HCT116 (cell line): ENCODE measurements around the gene EBPL. TPM values are rescaled to one million over a fixed set of nuclear protein-coding genes. Genes with fewer than 3 reads are reported as not detected.

Source experiments
- ATAC-seq: fragments of 200-7000 bp; cut with Tn5 transposase; 2 replicates; pipeline ENCODE4 v1.9.1; 2020; ENCODE audit warnings: mild to moderate bottlenecking, moderate library complexity
- BruUV-seq: library from RNA; stranded (reverse); fragments of 400-500 nt; replicated peaks from 2 replicates; lab custom pipeline; 2021; lab: Mats Ljungman, UMichigan
- CTCF ChIA-PET: fragments of 300-600 bp; sonication (Branson Sonifier 250); formaldehyde crosslinking; loops from one replicate; lab custom pipeline; 2021; ENCODE audit warnings: antibody characterized with exemption; lab: Charles Lee
- POLR2A ChIA-PET: fragments of 300-600, 350-600 bp; sonication (Branson Sonifier 250); formaldehyde crosslinking; loops from one replicate; lab custom pipeline; 2021; ENCODE audit warnings: antibody characterized with exemption; lab: Charles Lee
- RAD21 ChIA-PET, 2 experiments: fragments of 300-600 bp; sonication (Branson Sonifier 250); formaldehyde crosslinking; loops; one replicate each; lab custom pipeline; 2023; ENCODE audit warnings: low total read pairs in 2 of 2; ENCODE audit not compliant: uncharacterized antibody in 2 of 2, unreplicated experiment in 2 of 2, low non-redundant PET in 1 of 2; lab: Charles Lee
- DNase-seq: peaks from one replicate; pipeline ENCODE4 v3.0.0-alpha.2; 2010; ENCODE audit warnings: low read depth, low spot score
- H2AFZ ChIP-seq: fragments of 200-600 bp; shearing (Covaris generic), sonication (generic); 2 replicates; pipeline ENCODE4 v1.6.1; 2017; ENCODE audit warnings: low read depth, mixed run types, mixed read lengths, antibody characterized with exemption, low read length; ENCODE audit not compliant: poor library complexity, severe bottlenecking
- H3K27ac ChIP-seq: 2 replicates; pipeline ENCODE4 v1.5.1; 2012; ENCODE audit warnings: low read depth, low read length
- H3K27me3 ChIP-seq: fragments of 200-600 bp; sonication (generic); 2 replicates; pipeline ENCODE4 v1.6.1; 2016; ENCODE audit warnings: mixed run types, low read length, mixed read lengths; ENCODE audit not compliant: insufficient read depth
- H3K36me3 ChIP-seq, 2 experiments: fragments of 200-500 bp in 1 of 2; fragments of 200-600 bp in 1 of 2; sonication (Bioruptor generic) in 1 of 2; sonication (generic) in 1 of 2; 2 replicates each; pipeline versions ENCODE4 v1.5.1 to v1.6.1; 2014 to 2016; ENCODE audit warnings: low read length in 2 of 2, inconsistent platforms in 1 of 2, mixed read lengths in 1 of 2, mixed run types in 1 of 2; ENCODE audit not compliant: insufficient read depth in 2 of 2, control insufficient read depth in 1 of 2
- H3K4me1 ChIP-seq, 2 experiments: fragments of 200-600 bp in 1 of 2; sonication (generic) in 1 of 2; 2 replicates each; pipeline versions ENCODE4 v1.5.1 to v1.6.1; 2012 to 2017; ENCODE audit warnings: low read length in 2 of 2, inconsistent platforms in 1 of 2, mild to moderate bottlenecking in 1 of 2, mixed read lengths in 1 of 2, mixed run types in 1 of 2, moderate library complexity in 1 of 2; ENCODE audit not compliant: insufficient read depth in 2 of 2, control insufficient read depth in 1 of 2
- H3K4me2 ChIP-seq: fragments of 200-600 bp; sonication (generic); 2 replicates; pipeline ENCODE4 v1.6.1; 2017; ENCODE audit warnings: mixed run types, low read length, mixed read lengths
- H3K4me3 ChIP-seq, 2 experiments: fragments of 200-600 bp in 1 of 2; sonication (generic) in 1 of 2; replicated peaks in 1 of 2; 2 replicates each; pipeline ENCODE4 v1.5.1; 2011 to 2016; ENCODE audit warnings: low read length in 2 of 2, control low read depth in 1 of 2, low read depth in 1 of 2, mild to moderate bottlenecking in 1 of 2, mixed read lengths in 1 of 2, mixed run types in 1 of 2
- H3K79me2 ChIP-seq: fragments of 200-600 bp; sonication (generic); 2 replicates; pipeline ENCODE4 v1.6.1; 2017; ENCODE audit warnings: mild to moderate bottlenecking, mixed run types, low read length, moderate library complexity, mixed read lengths; ENCODE audit not compliant: insufficient read depth
- H3K9ac ChIP-seq: fragments of 200-600 bp; sonication (generic); 2 replicates; pipeline ENCODE4 v1.6.1; 2016; ENCODE audit warnings: low read length, mixed read lengths
- H3K9me2 ChIP-seq: fragments of 200-600 bp; sonication (generic), shearing (Covaris generic); 2 replicates; pipeline ENCODE4 v1.6.1; 2017; ENCODE audit warnings: mixed run types, mild to moderate bottlenecking, moderate library complexity; ENCODE audit not compliant: insufficient read depth
- H3K9me3 ChIP-seq, 2 experiments: fragments of 200-500 bp in 1 of 2; fragments of 200-600 bp in 1 of 2; sonication (Bioruptor generic) in 1 of 2; sonication (generic) in 1 of 2; 2 replicates each; pipeline ENCODE4 v1.6.1; 2014 to 2017; ENCODE audit warnings: low read length in 2 of 2, mixed read lengths in 2 of 2, inconsistent platforms in 1 of 2, low read depth in 1 of 2, mild to moderate bottlenecking in 1 of 2, mixed run types in 1 of 2, moderate library complexity in 1 of 2; ENCODE audit not compliant: control insufficient read depth in 1 of 2, insufficient read depth in 1 of 2
- H4K20me1 ChIP-seq: fragments of 200-600 bp; sonication (generic), shearing (Covaris generic); 2 replicates; pipeline ENCODE4 v1.6.1; 2017; ENCODE audit warnings: mixed run types, mild to moderate bottlenecking, moderate library complexity; ENCODE audit not compliant: insufficient read depth
- CBX3 ChIP-seq: IDR thresholded peaks from 2 replicates; pipeline ENCODE4 v1.6.1; 2012; ENCODE audit warnings: low read depth
- CEBPB ChIP-seq: IDR thresholded peaks from 2 replicates; pipeline ENCODE4 v1.6.1; 2012; ENCODE audit warnings: low read depth
- EZH2 ChIP-seq: fragments of 200-600 bp; sonication (generic); IDR thresholded peaks from 2 replicates; pipeline ENCODE4 v1.6.1; 2017; ENCODE audit warnings: antibody characterized with exemption, mixed run types
- EZH2phosphoT487 ChIP-seq: fragments of 200-600 bp; IDR thresholded peaks from 2 replicates; pipeline ENCODE4 v1.6.1; 2018; ENCODE audit warnings: antibody characterized with exemption, borderline replicate concordance
- FOSL1 ChIP-seq: IDR thresholded peaks from 2 replicates; pipeline ENCODE4 v1.6.1; 2012; ENCODE audit warnings: low read depth
- JUND ChIP-seq: IDR thresholded peaks from 2 replicates; pipeline ENCODE4 v1.6.1; 2012
- POLR2A ChIP-seq: IDR thresholded peaks from 2 replicates; pipeline ENCODE4 v1.7.0; 2011; ENCODE audit warnings: borderline replicate concordance; ENCODE audit not compliant: insufficient read depth, insufficient read length; ENCODE audit errors: extremely low read depth
- RAD21 ChIP-seq: IDR thresholded peaks from 2 replicates; pipeline ENCODE4 v1.6.1; 2012; ENCODE audit warnings: low read depth, mild to moderate bottlenecking
- SIN3A ChIP-seq: IDR thresholded peaks from 2 replicates; pipeline ENCODE4 v1.6.1; 2012; ENCODE audit warnings: low read depth
- SP1 ChIP-seq: IDR thresholded peaks from 2 replicates; pipeline ENCODE4 v1.6.1; 2012; ENCODE audit warnings: low read depth
- ZNF274 ChIP-seq: fragments of 200-500 bp; sonication (Bioruptor generic); IDR thresholded peaks from 2 replicates; pipeline ENCODE4 v1.6.1; 2014; ENCODE audit warnings: mild to moderate bottlenecking, low read depth, low read length, inconsistent platforms
- intact Hi-C: fragments of 100-400 bp; cut with micrococcal nuclease; formaldehyde crosslinking; loops from 2 replicates; pipeline ENCODE4 v1.10.0; 2022
- total RNA-seq: library from RNA; stranded (reverse); gene quantifications from one replicate; pipeline ENCODE4 v1.2.1, GENCODE V29; 2021; ENCODE audit not compliant: unreplicated experiment
- TF ChIP-seq, protein P1 (sequence below): IDR thresholded peaks from 2 replicates; pipeline ENCODE4 v1.6.1; 2012; ENCODE audit warnings: low read depth
- TF ChIP-seq, protein P2 (sequence below): IDR thresholded peaks from 2 replicates; pipeline ENCODE4 v1.6.1; 2011; ENCODE audit warnings: mild to moderate bottlenecking, low read length, moderate library complexity; ENCODE audit not compliant: insufficient replicate concordance; ENCODE audit errors: extremely low read depth
- TF ChIP-seq, protein P3 (sequence below): IDR thresholded peaks from 2 replicates; pipeline ENCODE4 v1.6.1; 2012

Gene EBPL
- total RNA-seq, 1 experiment from 2014 or later: 73.2 TPM

DNA sequence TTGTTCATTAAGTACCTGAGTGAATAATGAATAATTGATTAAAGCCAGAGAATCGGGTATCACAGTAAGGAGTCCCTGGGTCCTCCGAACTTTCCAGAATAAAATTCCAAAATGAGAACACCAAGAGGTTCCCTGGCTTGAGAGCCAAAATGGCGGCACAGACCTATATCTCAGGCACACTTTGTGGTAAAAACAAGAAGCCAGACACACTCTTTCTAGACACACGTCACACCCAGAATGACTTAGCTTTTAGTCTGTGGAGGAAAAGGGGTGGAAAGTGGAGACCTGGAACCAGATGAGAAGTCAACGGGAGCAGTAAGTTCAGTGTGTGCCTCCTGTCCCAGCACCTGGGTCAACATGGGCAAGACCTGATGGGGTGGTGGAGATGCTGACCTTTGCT, 54.6 kb downstream of the EBPL start:
- Histone ChIP-seq H3K79me2 (no peaks in the 10 kb centered on the region), H3K4me2 (no peak overlapping the region), H4K20me1 (no peaks in the 10 kb centered on the region), H3K27me3 (no peaks in the 10 kb centered on the region), H3K9me3 (no peaks in the 10 kb centered on the region), H3K4me3 (no peak overlapping the region), H3K9me2 (no peaks in the 10 kb centered on the region), H2AFZ (no peak overlapping the region), H3K36me3 (no peaks in the 10 kb centered on the region), H3K4me1 (no peaks in the 10 kb centered on the region), H3K9ac (no peak overlapping the region)
- POLR2A ChIA-PET: no interaction called here
- ATAC-seq: no peak
- RAD21 ChIA-PET: no interaction called here
- intact Hi-C loops: no loop called here
- DNase-seq: no peak
- BruUV-seq: no TSS peak
- TF ChIP-seq CEBPB: no peak
- no peak for TF ChIP-seq SP1
- TF ChIP-seq, protein P1, sequence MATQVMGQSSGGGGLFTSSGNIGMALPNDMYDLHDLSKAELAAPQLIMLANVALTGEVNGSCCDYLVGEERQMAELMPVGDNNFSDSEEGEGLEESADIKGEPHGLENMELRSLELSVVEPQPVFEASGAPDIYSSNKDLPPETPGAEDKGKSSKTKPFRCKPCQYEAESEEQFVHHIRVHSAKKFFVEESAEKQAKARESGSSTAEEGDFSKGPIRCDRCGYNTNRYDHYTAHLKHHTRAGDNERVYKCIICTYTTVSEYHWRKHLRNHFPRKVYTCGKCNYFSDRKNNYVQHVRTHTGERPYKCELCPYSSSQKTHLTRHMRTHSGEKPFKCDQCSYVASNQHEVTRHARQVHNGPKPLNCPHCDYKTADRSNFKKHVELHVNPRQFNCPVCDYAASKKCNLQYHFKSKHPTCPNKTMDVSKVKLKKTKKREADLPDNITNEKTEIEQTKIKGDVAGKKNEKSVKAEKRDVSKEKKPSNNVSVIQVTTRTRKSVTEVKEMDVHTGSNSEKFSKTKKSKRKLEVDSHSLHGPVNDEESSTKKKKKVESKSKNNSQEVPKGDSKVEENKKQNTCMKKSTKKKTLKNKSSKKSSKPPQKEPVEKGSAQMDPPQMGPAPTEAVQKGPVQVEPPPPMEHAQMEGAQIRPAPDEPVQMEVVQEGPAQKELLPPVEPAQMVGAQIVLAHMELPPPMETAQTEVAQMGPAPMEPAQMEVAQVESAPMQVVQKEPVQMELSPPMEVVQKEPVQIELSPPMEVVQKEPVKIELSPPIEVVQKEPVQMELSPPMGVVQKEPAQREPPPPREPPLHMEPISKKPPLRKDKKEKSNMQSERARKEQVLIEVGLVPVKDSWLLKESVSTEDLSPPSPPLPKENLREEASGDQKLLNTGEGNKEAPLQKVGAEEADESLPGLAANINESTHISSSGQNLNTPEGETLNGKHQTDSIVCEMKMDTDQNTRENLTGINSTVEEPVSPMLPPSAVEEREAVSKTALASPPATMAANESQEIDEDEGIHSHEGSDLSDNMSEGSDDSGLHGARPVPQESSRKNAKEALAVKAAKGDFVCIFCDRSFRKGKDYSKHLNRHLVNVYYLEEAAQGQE: no peak
- TF ChIP-seq FOSL1: no peak
- no peak for TF ChIP-seq SIN3A
- TF ChIP-seq, all 23 proteins: peak for 0
- CTCF ChIA-PET: no interaction called here
- H3K27ac ChIP-seq: no peak overlapping the region

- no peak overlapping the region for H3K4me2 ChIP-seq
- no peak overlapping the region for H3K27ac ChIP-seq
- TF ChIP-seq JUND: no peak
- TF ChIP-seq, protein P2, sequence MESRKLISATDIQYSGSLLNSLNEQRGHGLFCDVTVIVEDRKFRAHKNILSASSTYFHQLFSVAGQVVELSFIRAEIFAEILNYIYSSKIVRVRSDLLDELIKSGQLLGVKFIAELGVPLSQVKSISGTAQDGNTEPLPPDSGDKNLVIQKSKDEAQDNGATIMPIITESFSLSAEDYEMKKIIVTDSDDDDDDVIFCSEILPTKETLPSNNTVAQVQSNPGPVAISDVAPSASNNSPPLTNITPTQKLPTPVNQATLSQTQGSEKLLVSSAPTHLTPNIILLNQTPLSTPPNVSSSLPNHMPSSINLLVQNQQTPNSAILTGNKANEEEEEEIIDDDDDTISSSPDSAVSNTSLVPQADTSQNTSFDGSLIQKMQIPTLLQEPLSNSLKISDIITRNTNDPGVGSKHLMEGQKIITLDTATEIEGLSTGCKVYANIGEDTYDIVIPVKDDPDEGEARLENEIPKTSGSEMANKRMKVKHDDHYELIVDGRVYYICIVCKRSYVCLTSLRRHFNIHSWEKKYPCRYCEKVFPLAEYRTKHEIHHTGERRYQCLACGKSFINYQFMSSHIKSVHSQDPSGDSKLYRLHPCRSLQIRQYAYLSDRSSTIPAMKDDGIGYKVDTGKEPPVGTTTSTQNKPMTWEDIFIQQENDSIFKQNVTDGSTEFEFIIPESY: no peak
- TF ChIP-seq EZH2: no peak
- TF ChIP-seq CEBPB: no peak
- TF ChIP-seq RAD21: no peak
- no peak for TF ChIP-seq ZNF274
- no peak for TF ChIP-seq SP1
- no peak for TF ChIP-seq FOSL1
- no peak for TF ChIP-seq EZH2phosphoT487
- TF ChIP-seq, protein P3, sequence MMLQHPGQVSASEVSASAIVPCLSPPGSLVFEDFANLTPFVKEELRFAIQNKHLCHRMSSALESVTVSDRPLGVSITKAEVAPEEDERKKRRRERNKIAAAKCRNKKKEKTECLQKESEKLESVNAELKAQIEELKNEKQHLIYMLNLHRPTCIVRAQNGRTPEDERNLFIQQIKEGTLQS: no peak
- TF ChIP-seq POLR2A: no peak
- TF ChIP-seq CBX3: no peak
Observed at GRCh38 chr13:49635599-49636433, 55.5 kb downstream of the EBPL start.

More at GRCh38 chr13:49635599-49636433, 55.5 kb downstream of the EBPL start:
- H3K4me1 ChIP-seq: no peaks in the 10 kb centered on the region
- H2AFZ ChIP-seq: no peak overlapping the region
- no peaks in the 10 kb centered on the region for H3K27me3 ChIP-seq
- ATAC-seq (no peak), DNase-seq (no peak)
- ChIA-PET CTCF (no interaction called here), POLR2A (no interaction called here), RAD21 (no interaction called here)
- no peaks in the 10 kb centered on the region for H3K36me3 ChIP-seq
- H3K9ac ChIP-seq: no peak overlapping the region
- BruUV-seq: no TSS peak
- no peaks in the 10 kb centered on the region for H3K79me2 ChIP-seq
- H3K9me3 ChIP-seq: no peaks in the 10 kb centered on the region
- intact Hi-C loops: no loop called here
- H3K4me3 ChIP-seq: no peak overlapping the region
- H4K20me1 ChIP-seq: no peaks in the 10 kb centered on the region
- H3K9me2 ChIP-seq: no peaks in the 10 kb centered on the region
